NCI-H2107 (cell line): ENCODE results near the gene KRCC1.

ENCODE experiments used
- DNase-seq: peaks from one replicate; lab custom pipeline; 2025; lab: John Stamatoyannopoulos, UW

KRCC1 gene

GRCh38 chr2:88055371-88056128 lies at the start of gene KRCC1:
Gene KRCC1, minus strand, starts transcription at chr2:88055783. Its CDS starts 27,220 bp downstream, at chr2:88028563.
- DNase-seq, result peak; percentile 86

GRCh38 chr2:88100489-88100858 lies 44.9 kb upstream of the KRCC1 start:
- no peak for DNase-seq

GRCh38 chr2:88099798-88100488 lies 44.4 kb upstream of the KRCC1 start:
- DNase-seq, result no peak

- no peak for DNase-seq
These were observed 42.9 kb upstream of the KRCC1 start for GRCh38 chr2:88098558-88098900.

GRCh38 chr2:88097891-88098557 lies 42.4 kb upstream of the KRCC1 start:
- no peak for DNase-seq

- no peak for DNase-seq
These were observed 41.6 kb upstream of the KRCC1 start for GRCh38 chr2:88097192-88097591.

GRCh38 chr2:88096708-88097107 lies 41.1 kb upstream of the KRCC1 start:
- DNase-seq, result no peak

- no peak for DNase-seq
These were observed 39.4 kb upstream of the KRCC1 start for GRCh38 chr2:88095022-88095421.

GRCh38 chr2:88092773-88093172 lies 37.2 kb upstream of the KRCC1 start:
- no peak for DNase-seq

GRCh38 chr2:88091943-88092342 lies 36.4 kb upstream of the KRCC1 start:
- no peak for DNase-seq

- no peak for DNase-seq
These were observed 35.1 kb upstream of the KRCC1 start for GRCh38 chr2:88090446-88091283.

- no peak for DNase-seq
These were observed 33.4 kb upstream of the KRCC1 start for GRCh38 chr2:88088999-88089398.

- DNase-seq, result no peak
These were observed 32.2 kb upstream of the KRCC1 start for GRCh38 chr2:88087763-88088162.

- no peak for DNase-seq
These were observed 31.5 kb upstream of the KRCC1 start for GRCh38 chr2:88087073-88087472.

- no peak for DNase-seq
These were observed 30.8 kb upstream of the KRCC1 start for GRCh38 chr2:88086401-88086800.

- no peak for DNase-seq
These were observed 30.0 kb upstream of the KRCC1 start for GRCh38 chr2:88085602-88086001.

- DNase-seq, result no peak
These were observed 29.5 kb upstream of the KRCC1 start for GRCh38 chr2:88085099-88085498.

GRCh38 chr2:88082781-88083180 lies 27.2 kb upstream of the KRCC1 start:
- no peak for DNase-seq

GRCh38 chr2:88081924-88082608 lies 26.5 kb upstream of the KRCC1 start:
- no peak for DNase-seq

GRCh38 chr2:88080545-88080944 lies 25.0 kb upstream of the KRCC1 start:
- DNase-seq, result no peak

- no peak for DNase-seq
These were observed 23.1 kb upstream of the KRCC1 start for GRCh38 chr2:88078643-88079172.
